Testis (tissue), 3 donors: ENCODE data around the gene SLC25A6. TPM values are rescaled to one million over a fixed set of nuclear protein-coding genes. Genes with fewer than 3 reads are reported as not detected.

Source experiments
- DNase-seq: peaks from one replicate; pipeline ENCODE4 v3.0.0-alpha.2; 2019
- H3K27ac ChIP-seq, 2 donors: fragments of 200-600 bp; sonication (generic); one replicate each; pipeline ENCODE4 v1.5.1; 2019
- H3K27me3 ChIP-seq: fragments of 200-600 bp; sonication (generic); one replicate; pipeline ENCODE4 v1.5.1; 2019
- H3K36me3 ChIP-seq: fragments of 200-600 bp; sonication (generic); one replicate; pipeline ENCODE4 v1.5.1; 2017; ENCODE audit warnings: low read depth; ENCODE audit errors: missing control alignments
- H3K4me1 ChIP-seq: fragments of 200-600 bp; sonication (generic); one replicate; pipeline ENCODE4 v1.5.1; 2019
- H3K4me3 ChIP-seq, 2 donors: fragments of 200-600 bp; sonication (generic); one replicate each; pipeline ENCODE4 v1.5.1; 2017 to 2019
- H3K9me3 ChIP-seq: fragments of 200-600 bp; sonication (generic); one replicate; pipeline ENCODE4 v1.5.1; 2017
- POLR2A ChIP-seq: fragments of 450-650 bp; IDR thresholded peaks from one replicate; pipeline ENCODE4 v1.6.1; 2017; ENCODE audit warnings: antibody characterized with exemption, mild to moderate bottlenecking, moderate library complexity
- WGBS, 2 donors: methylation state at CpG; one replicate each; pipeline ENCODE4 v1.1.5; 2018; 5-methylcytosine and 5-hydroxymethylcytosine counted together
- intact Hi-C: fragments of 100-400 bp; cut with DNase I; formaldehyde crosslinking; loops from one replicate; pipeline ENCODE4 v1.15.1; 2023; ENCODE audit warnings: low total_unique reads
- polyA plus RNA-seq: library from polyadenylated mRNA; stranded (reverse); fragments of 350-450 nt; fragmentation: Illumina TruSeq; extraction: RNeasy Lipid Tissue Mini Kit (QIAGEN cat#74804); gene quantifications from one replicate; pipeline ENCODE4 v1.2.3, GENCODE V29; 2014; ENCODE audit warnings: low read depth, low replicate concordance; ENCODE audit not compliant: insufficient read depth
- total RNA-seq, 2 donors: library from RNA; depleted of rRNA; stranded (reverse); fragments of >200 nt; gene quantifications; one replicate each; pipeline ENCODE4 v1.2.3, GENCODE V29; 2016
- TF ChIP-seq, protein P1 (sequence below), 3 experiments: fragments of 450-650 bp in 2 of 3; fragments of 200-600 bp in 1 of 3; sonication (generic) in 1 of 3; IDR thresholded peaks; one replicate each; pipeline ENCODE4 v1.5.1; 2016 to 2019; ENCODE audit warnings: antibody characterized with exemption in 3 of 3, mild to moderate bottlenecking in 2 of 3, moderate library complexity in 1 of 3

The SLC25A6 gene
- total and polyA plus RNA-seq, 3 donors from 2014 or later: 157 to 293 (median 171) TPM

DNA sequence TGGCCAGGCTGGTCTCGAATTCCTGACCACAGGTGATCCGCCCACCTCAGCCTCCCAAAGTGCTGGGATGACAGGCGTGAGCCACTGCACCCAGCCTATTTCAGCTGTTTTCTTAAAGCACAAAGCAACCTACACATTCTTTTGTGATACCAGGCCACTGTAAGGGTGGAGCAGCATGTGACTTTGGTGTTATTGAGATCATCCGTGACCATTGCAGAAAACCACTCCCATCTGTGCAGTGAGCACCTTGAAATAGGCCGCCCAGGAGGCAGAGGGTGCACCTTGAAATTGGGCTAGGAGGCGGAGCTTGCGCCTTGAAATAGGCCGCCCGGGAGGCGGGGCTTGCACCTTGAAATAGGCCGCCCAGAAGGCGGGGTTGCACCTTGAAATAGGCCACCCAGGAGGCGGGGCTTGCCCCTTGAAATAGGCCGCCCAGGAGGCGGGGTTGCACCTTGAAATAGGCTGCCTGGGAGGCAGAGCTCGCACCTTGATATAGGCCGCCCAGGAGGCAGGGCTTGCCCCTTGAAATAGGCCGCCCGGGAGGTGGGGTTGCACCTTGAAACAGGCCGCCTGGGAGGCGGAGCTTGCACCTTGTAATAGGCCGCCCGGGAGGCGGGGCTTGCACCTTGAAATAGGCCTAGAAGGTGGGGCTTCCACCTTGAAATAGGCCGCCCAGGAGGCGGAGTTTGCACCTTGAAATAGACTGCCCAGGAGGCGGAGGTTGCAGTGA lies 9.0 kb upstream of the SLC25A6 start:
- intact Hi-C loops: no loop called here
- no peaks in the 10 kb centered on the region for H3K27me3 ChIP-seq
- H3K9me3 ChIP-seq: no peaks in the 10 kb centered on the region
- H3K4me1 ChIP-seq: no peaks in the 10 kb centered on the region
- DNase-seq: no peak
- no peak overlapping the region for H3K4me3 ChIP-seq
- TF ChIP-seq, protein P1, sequence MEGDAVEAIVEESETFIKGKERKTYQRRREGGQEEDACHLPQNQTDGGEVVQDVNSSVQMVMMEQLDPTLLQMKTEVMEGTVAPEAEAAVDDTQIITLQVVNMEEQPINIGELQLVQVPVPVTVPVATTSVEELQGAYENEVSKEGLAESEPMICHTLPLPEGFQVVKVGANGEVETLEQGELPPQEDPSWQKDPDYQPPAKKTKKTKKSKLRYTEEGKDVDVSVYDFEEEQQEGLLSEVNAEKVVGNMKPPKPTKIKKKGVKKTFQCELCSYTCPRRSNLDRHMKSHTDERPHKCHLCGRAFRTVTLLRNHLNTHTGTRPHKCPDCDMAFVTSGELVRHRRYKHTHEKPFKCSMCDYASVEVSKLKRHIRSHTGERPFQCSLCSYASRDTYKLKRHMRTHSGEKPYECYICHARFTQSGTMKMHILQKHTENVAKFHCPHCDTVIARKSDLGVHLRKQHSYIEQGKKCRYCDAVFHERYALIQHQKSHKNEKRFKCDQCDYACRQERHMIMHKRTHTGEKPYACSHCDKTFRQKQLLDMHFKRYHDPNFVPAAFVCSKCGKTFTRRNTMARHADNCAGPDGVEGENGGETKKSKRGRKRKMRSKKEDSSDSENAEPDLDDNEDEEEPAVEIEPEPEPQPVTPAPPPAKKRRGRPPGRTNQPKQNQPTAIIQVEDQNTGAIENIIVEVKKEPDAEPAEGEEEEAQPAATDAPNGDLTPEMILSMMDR (IDR thresholded peaks at IDR 0.05): no peak
- TF ChIP-seq POLR2A: no peak
- WGBS, 2 donors: 85 to 87% methylated on average over 25 to 27 of the region's 27 CpGs
- no peaks in the 10 kb centered on the region for H3K36me3 ChIP-seq
- H3K27ac ChIP-seq: no peak overlapping the region

DNA sequence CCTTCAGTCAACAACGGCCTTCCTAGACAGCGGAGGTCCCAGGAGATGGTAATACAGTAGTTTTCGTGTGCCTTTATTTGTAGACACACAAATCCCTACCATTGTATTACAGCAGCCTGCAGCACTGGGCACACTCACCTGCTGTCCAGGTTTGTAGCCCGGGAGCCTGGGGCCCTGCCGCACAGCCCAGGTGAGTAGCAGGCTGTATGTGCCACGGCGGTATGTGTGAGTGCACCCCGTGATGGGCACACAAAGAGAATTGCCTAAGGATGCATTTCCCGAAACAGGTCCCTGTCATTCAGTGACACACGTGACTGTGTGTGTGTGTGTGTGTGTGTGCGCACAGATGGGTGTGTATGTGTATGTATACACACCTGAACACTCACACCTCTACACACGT lies 8.1 kb upstream of the SLC25A6 start:
- no peaks in the 10 kb centered on the region for H3K4me1 ChIP-seq
- TF ChIP-seq, protein P1 (IDR thresholded peaks at IDR 0.05): no peak
- TF ChIP-seq POLR2A: no peak
- H3K36me3 ChIP-seq: no peaks in the 10 kb centered on the region
- no peak overlapping the region for H3K4me3 ChIP-seq
- no peaks in the 10 kb centered on the region for H3K9me3 ChIP-seq
- H3K27ac ChIP-seq: no peak overlapping the region
- intact Hi-C loops: no loop called here
- WGBS, 2 donors: 94 to 95% methylated on average over 12 of the region's 12 CpGs
- no peaks in the 10 kb centered on the region for H3K27me3 ChIP-seq
- no peak for DNase-seq

DNA sequence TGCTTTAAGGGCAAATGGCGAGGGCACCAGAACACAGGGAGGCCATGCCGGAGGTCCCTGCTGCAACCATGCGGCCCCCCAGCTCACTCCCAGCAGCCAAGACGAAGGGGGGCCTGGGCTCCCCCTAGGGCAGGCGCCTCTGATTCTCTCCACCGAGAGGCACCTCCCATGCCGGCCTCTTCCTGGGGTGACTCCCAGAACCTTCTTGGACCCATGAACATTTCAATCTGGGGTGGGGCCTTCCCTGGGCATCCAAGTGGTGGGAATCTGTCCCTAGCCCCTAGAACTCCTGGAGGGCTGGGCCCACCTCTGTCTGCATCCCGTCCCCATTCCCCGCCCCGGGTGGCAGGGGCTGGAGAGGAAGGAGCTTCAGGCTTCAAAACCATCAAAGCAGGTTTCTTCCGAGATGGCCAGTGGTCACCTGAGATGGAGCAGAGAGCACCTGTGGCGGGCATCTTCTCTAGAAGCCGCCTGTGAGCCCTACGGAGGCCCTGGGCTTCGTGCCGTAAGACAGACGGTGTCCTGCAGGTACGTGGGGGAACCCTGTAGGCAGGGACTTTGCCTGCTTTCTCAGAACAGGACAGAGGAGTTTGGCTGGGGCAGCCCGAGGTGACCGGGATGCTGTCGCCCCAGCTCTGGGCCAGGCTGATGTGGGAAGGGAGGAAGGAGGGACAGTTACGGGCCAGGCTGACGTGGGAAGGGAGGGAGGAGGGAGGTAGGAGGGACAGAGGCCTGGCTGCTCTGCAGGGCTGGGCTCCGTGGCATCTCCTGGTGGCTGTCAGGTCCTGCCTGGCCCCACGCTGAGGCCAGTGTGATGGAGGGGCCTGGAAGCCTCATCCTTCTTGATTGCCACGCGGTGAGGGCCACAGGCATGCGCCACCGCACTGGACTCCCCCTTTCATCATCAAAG lies 6.8 kb upstream of the SLC25A6 start:
- H3K36me3 ChIP-seq: no peaks in the 10 kb centered on the region
- intact Hi-C loops: loop anchor here (10.0 kb wide), 1 partner anchor 46 kb away; no protein-coding TSS in a partner anchor

DNA sequence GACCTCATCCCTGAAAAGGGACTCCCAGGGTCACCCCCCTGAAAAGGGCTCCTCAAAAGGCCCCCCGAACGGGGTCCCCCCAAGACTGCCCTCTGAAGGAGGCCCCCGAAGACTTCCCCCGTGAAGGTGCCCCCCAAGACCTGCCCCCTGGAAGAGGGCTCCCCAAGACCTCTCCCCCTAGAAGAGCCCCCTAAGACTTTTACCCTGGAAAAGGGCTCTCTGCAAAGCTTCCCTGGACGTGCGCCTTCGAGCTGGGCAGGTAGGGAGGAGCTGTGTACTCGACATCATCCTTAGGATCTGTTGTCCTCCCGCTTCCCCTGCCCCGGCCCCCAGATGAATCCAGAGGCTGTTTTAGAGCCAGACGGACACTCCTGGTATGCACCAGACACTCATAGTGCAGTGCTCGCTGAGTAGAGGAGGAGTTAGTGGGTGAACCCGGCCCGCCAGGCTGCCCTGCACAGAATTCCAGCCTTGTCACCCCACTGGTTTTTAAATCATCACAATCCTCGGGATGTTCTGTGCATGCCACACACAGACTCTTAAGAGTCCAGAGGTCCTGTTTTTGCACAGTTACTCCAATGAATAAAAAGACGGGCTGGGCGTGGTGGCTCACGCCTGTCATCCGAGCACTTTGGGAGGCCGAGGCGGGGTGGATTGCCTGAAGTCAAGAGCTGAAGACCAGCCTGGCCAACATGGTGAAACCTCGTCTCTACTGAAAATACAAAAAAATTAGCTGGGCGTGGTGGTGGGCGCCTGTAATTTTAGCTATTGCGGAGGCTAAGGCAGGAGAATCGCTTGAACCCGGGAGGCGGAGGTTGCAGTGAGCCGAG lies 5.7 kb upstream of the SLC25A6 start:
- H3K27me3 ChIP-seq: no peaks in the 10 kb centered on the region
- DNase-seq: no peak
- H3K4me3 ChIP-seq: no peak overlapping the region
- no peak overlapping the region for H3K27ac ChIP-seq
- no peaks in the 10 kb centered on the region for H3K9me3 ChIP-seq
- H3K4me1 ChIP-seq: peaks cover 15% of the 10 kb centered on the region
- intact Hi-C loops: loop anchor here (10.0 kb wide), 1 partner anchor 47 kb away; no protein-coding TSS in a partner anchor
- H3K36me3 ChIP-seq: no peaks in the 10 kb centered on the region
- 87 to 91% methylated on average over 22 to 28 of the region's 29 CpGs for WGBS, 2 donors
- TF ChIP-seq, protein P1 (IDR thresholded peaks at IDR 0.05): no peak
- no peak for TF ChIP-seq POLR2A

More for the DNA sequence above, 6.8 kb upstream of the SLC25A6 start:
- Histone ChIP-seq H3K27me3 (no peaks in the 10 kb centered on the region), H3K27ac (no peak overlapping the region), H3K4me3 (no peak overlapping the region), H3K9me3 (no peaks in the 10 kb centered on the region), H3K4me1 (peaks cover 10% of the 10 kb centered on the region)
- DNase-seq: no peak
- TF ChIP-seq POLR2A: no peak
- TF ChIP-seq, protein P1 (IDR thresholded peaks at IDR 0.05): no peak
- 83 to 92% methylated on average over 25 to 29 of the region's 29 CpGs for whole genome bisulfite sequencing, 2 donors
